GM12878 (cell line): Measurements from ENCODE around the gene ASCC1. TPM values are rescaled to one million over a fixed set of nuclear protein-coding genes. Genes with fewer than 3 reads are reported as not detected.

Experiments used
- ATAC-seq: fragments of 200-7000 bp; cut with Tn5 transposase; 3 replicates; pipeline ENCODE4 v1.9.1; 2020; ENCODE audit warnings: mild to moderate bottlenecking, moderate library complexity
- BruUV-seq: library from RNA; stranded (reverse); fragments of 400-500 nt; replicated peaks from 2 replicates; lab custom pipeline; 2021; lab: Mats Ljungman, UMichigan
- CTCF ChIA-PET: fragments of 300-600 bp; sonication (Branson Sonifier 250); formaldehyde crosslinking; extraction: SDS; loops from one replicate; lab custom pipeline; 2021; ENCODE audit warnings: inconsistent platforms; lab: Yijun Ruan, JAX
- POLR2A ChIA-PET: fragments of 350-600 bp; formaldehyde crosslinking; extraction: SDS; loops from one replicate; lab custom pipeline; 2021; ENCODE audit warnings: inconsistent platforms; lab: Charles Lee
- RAD21 ChIA-PET: fragments of 300-600 bp; sonication (Branson Sonifier 250); formaldehyde crosslinking; loops from one replicate; lab custom pipeline; 2023; ENCODE audit warnings: antibody characterized with exemption; ENCODE audit not compliant: unreplicated experiment; lab: Charles Lee
- SMC1A ChIA-PET: fragments of 300-600 bp; sonication (Branson Sonifier 250); formaldehyde crosslinking; loops from one replicate; lab custom pipeline; 2023; ENCODE audit not compliant: unreplicated experiment, uncharacterized antibody; lab: Charles Lee
- DNase-seq: peaks from one replicate; pipeline ENCODE4 v3.0.0-alpha.2; 2011; ENCODE audit warnings: low read depth, low spot score
- FAIRE-seq: peaks from 3 replicates; lab custom pipeline; 2011; peaks lifted over from hg19 to GRCh38; lab: Jason Lieb, UNC
- H2AFZ ChIP-seq: 2 replicates; pipeline ENCODE4 v1.6.0; 2011; ENCODE audit warnings: low read depth, low read length, control low read depth; ENCODE audit not compliant: control insufficient read depth
- H3K27ac ChIP-seq: 2 replicates; pipeline ENCODE4 v1.5.1; 2011; ENCODE audit warnings: control low read depth; ENCODE audit not compliant: control insufficient read depth, insufficient read depth
- H3K27me3 ChIP-seq, 2 experiments: replicated peaks in 1 of 2; 2 replicates each; pipeline versions ENCODE4 v1.6.0 to v1.6.1; 2011; ENCODE audit warnings: low read length in 1 of 2; ENCODE audit not compliant: control insufficient read depth in 2 of 2, insufficient read depth in 2 of 2
- H3K36me3 ChIP-seq, 2 experiments: 2 replicates each; pipeline ENCODE4 v1.5.1; 2011; ENCODE audit warnings: low read length in 1 of 2; ENCODE audit not compliant: control insufficient read depth in 2 of 2, insufficient read depth in 2 of 2
- H3K4me1 ChIP-seq: 2 replicates; pipeline ENCODE4 v1.6.1; 2011; ENCODE audit warnings: mild to moderate bottlenecking, low read length, moderate library complexity, mixed read lengths; ENCODE audit not compliant: control insufficient read depth, insufficient read depth
- H3K4me2 ChIP-seq: 2 replicates; pipeline ENCODE4 v1.6.0; 2011; ENCODE audit warnings: control low read depth; ENCODE audit not compliant: control insufficient read depth, insufficient read depth
- H3K4me3 ChIP-seq: fragments of 200-600 bp; sonication (generic); 2 replicates; pipeline ENCODE4 v1.5.1; 2016
- H3K79me2 ChIP-seq: 2 replicates; pipeline ENCODE4 v1.6.0; 2011; ENCODE audit warnings: low read length; ENCODE audit not compliant: control insufficient read depth, insufficient read depth
- H3K9ac ChIP-seq: 2 replicates; pipeline ENCODE4 v1.8.0; 2011; ENCODE audit warnings: low read length, control low read depth, mixed read lengths; ENCODE audit not compliant: control insufficient read depth, insufficient read depth
- H3K9me3 ChIP-seq: replicated peaks from 3 replicates; pipeline ENCODE4 v1.5.1; 2011; ENCODE audit warnings: mild to moderate bottlenecking, low read length; ENCODE audit not compliant: control insufficient read depth, insufficient read depth
- H4K20me1 ChIP-seq: 2 replicates; pipeline ENCODE4 v1.6.0; 2011; ENCODE audit not compliant: control insufficient read depth, insufficient read depth
- MEF2A ChIP-seq: IDR thresholded peaks from 2 replicates; pipeline ENCODE4 v1.6.1; 2011; ENCODE audit warnings: low read depth, mild to moderate bottlenecking, low read length, moderate library complexity; ENCODE audit not compliant: insufficient read depth
- NFXL1 ChIP-seq: fragments of 450-650 bp; IDR thresholded peaks from 2 replicates; pipeline ENCODE4 v1.6.1; 2017; ENCODE audit warnings: antibody characterized with exemption, mild to moderate bottlenecking, borderline replicate concordance
- SPI1 ChIP-seq: IDR thresholded peaks from 2 replicates; pipeline ENCODE4 v1.6.1; 2011; ENCODE audit warnings: low read depth, mild to moderate bottlenecking, low read length, moderate library complexity, borderline replicate concordance; ENCODE audit not compliant: insufficient read depth
- ZBED1 ChIP-seq: IDR thresholded peaks from 2 replicates; pipeline ENCODE4 v1.6.1; 2016; ENCODE audit warnings: borderline replicate concordance
- WGBS: methylation state at CpG from one replicate; pipeline ENCODE4 v1.1.6; 2016; ENCODE audit warnings: low lambda C conversion rate; ENCODE audit not compliant: insufficient replicate concordance, insufficient coverage; ENCODE audit errors: missing lambda C conversion rate; 5-methylcytosine and 5-hydroxymethylcytosine counted together
- in situ Hi-C: fragments of 300-500 bp; cut with MboI; formaldehyde crosslinking; loops from 9 replicates; pipeline ENCODE4 v1.14.3; 2018; ENCODE audit warnings: mixed read lengths
- intact Hi-C: fragments of 100-400 bp; cut with micrococcal nuclease; formaldehyde crosslinking; loops from one replicate; pipeline ENCODE4 v1.14.2; 2022; ENCODE audit not compliant: unreplicated experiment
- polyA plus RNA-seq, 11 experiments: library from polyadenylated mRNA; depleted of rRNA in 4 of 11; unstranded in 6 of 11; stranded (reverse) in 5 of 11; fragments of >200 nt; fragmentation: Nextera tagmentation in 4 of 11; fragmentation: Illumina TruSeq in 1 of 11; extraction: Ambion mirVana in 4 of 11; extraction: Trizol in 1 of 11; gene quantifications; 1 replicate in 1 of 11; 2 replicates in 10 of 11; pipeline versions ENCODE4 v1.2.1 to v1.2.3, GENCODE V29; 2011 to 2016; ENCODE audit warnings: inconsistent platforms in 2 of 11, missing spikeins in 2 of 11, low read depth in 1 of 11
- total RNA-seq, 4 experiments: library from RNA; depleted of rRNA in 3 of 4; stranded (reverse); fragments of >200 nt in 3 of 4; fragmentation: Illumina TruSeq in 1 of 4; extraction: Trizol in 1 of 4; gene quantifications; 2 replicates each; pipeline versions ENCODE4 v1.2.1 to v1.2.3, GENCODE V29; 2013 to 2021
- TF ChIP-seq, protein P1 (sequence below): IDR thresholded peaks from 2 replicates; pipeline ENCODE4 v1.6.1; 2012; ENCODE audit warnings: low read length, inconsistent platforms

The ASCC1 gene
- total and polyA plus RNA-seq, 10 of the 15 experiments (the other 5 are each of a cell fraction or from before 2014, with no cell fraction given): 23.3 to 80.6 (median 42.8) TPM

DNA sequence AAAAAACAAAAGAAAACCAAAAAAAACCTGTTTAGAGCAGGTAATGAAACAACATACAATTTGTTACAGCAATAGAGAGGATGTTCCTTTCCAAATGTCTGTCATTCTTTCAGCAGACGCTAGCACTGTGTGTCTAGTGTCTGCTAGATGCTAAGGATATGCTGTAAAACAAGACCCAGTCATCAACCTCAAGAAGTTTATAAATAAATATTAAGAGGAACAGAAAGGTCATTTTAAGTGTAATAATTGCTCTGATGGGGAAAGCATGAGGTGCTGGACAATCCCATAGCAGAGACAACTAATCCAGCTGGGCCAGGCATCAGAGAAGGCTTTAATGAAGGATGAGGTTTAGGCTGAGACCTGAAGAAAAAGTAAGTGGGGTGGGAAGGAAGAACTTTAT lies 23.3 kb upstream of the ASCC1 start:
- ChIA-PET SMC1A (interaction anchor here (1.5 to 1.9 kb wide), 2 partner anchors 13 to 21 kb away, joined by 5 to 7 read pairs; no protein-coding TSS in a partner anchor), RAD21 (interaction anchor here (1.2 kb wide), 1 partner anchor 11 kb away, joined by 3 read pairs; no protein-coding TSS in a partner anchor), POLR2A (interaction anchor here (0.6 kb wide), 2 partner anchors 107 to 394 kb away, joined by 3 to 4 read pairs; no protein-coding TSS in a partner anchor)
- DNase-seq (no peak), ATAC-seq (peak; percentile 61), FAIRE-seq (no peak)
- no TSS peak for BruUV-seq
- Histone ChIP-seq H4K20me1 (no peaks in the 10 kb centered on the region), H3K79me2 (no peaks in the 10 kb centered on the region), H3K36me3 (no peaks in the 10 kb centered on the region; a peak in 2 of 4 replicates), H3K9me3 (no peaks in the 10 kb centered on the region), H3K27me3 (no peaks in the 10 kb centered on the region), H3K27ac (no peak overlapping the region), H3K4me2 (no peak overlapping the region)
- WGBS: 41% methylated on average over 1 of the region's 1 CpG
- in situ Hi-C loops: no loop called here
- TF ChIP-seq, protein P1, sequence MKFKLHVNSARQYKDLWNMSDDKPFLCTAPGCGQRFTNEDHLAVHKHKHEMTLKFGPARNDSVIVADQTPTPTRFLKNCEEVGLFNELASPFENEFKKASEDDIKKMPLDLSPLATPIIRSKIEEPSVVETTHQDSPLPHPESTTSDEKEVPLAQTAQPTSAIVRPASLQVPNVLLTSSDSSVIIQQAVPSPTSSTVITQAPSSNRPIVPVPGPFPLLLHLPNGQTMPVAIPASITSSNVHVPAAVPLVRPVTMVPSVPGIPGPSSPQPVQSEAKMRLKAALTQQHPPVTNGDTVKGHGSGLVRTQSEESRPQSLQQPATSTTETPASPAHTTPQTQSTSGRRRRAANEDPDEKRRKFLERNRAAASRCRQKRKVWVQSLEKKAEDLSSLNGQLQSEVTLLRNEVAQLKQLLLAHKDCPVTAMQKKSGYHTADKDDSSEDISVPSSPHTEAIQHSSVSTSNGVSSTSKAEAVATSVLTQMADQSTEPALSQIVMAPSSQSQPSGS: no peak
- TF ChIP-seq MEF2A (0 out of 2 replicates have a peak, but pooled peaks have one; percentile 13), ZBED1 (no peak), SPI1 (peak; percentile 51; the same call in 1 of the 2 replicates), NFXL1 (no peak)
- TF ChIP-seq, all 136 proteins: peak for 2
- H2AFZ ChIP-seq: no peak overlapping the region
- intact Hi-C loops: no loop called here
- no peak overlapping the region for H3K9ac ChIP-seq
- no peak overlapping the region for H3K4me3 ChIP-seq
- peaks cover 26% of the 10 kb centered on the region for H3K4me1 ChIP-seq
- CTCF ChIA-PET: interaction anchor here (0.8 to 3.4 kb wide), 2 partner anchors 13 to 16 kb away, joined by 3 to 10 read pairs; no protein-coding TSS in a partner anchor
